PC-3 (cell line): ENCODE data around the gene RNF19B.

ENCODE experiments used
- CTCF ChIP-seq: fragments of 300-600 bp; sonication (generic); conservative IDR thresholded peaks from 2 replicates; pipeline ENCODE4 v1.5.1; 2017; ENCODE audit warnings: antibody characterized with exemption, low read depth, mild to moderate bottlenecking, low read length
- EZH2 ChIP-seq: fragments of 300-600 bp; sonication (generic); IDR thresholded peaks from one replicate; pipeline ENCODE4 v1.6.1; 2017; ENCODE audit warnings: antibody characterized with exemption, mild to moderate bottlenecking, low read length; ENCODE audit not compliant: unreplicated experiment

GRCh38 chr1:32990887-32991286 is 26.3 kb upstream of the RNF19B start:
- TF ChIP-seq CTCF (no peak), EZH2 (no peak)
